Measurements from ENCODE around the gene NFXL1.

GRCh38 chr4:47914926-47915237, 499 bp upstream of the NFXL1 start:
- TF ChIP-seq CTCF (IDR thresholded peaks at IDR 0.05 in 4 of 5, conservative IDR thresholded peaks at IDR 0.05 in 1 of 5) (no peak), POLR2A (IDR thresholded peaks at IDR 0.05) (no peak)
